ENCODE data around the gene SLC7A6OS. TPM values are rescaled to one million over a fixed set of nuclear protein-coding genes. Genes with fewer than 3 reads are reported as not detected.

SLC7A6OS gene
- total RNA-seq, 1 donor from 2014 or later: 42.0 TPM

GRCh38 chr16:68344252-68344651 is 33.5 kb upstream of the SLC7A6OS start:
- Mint-ChIP-seq H3K4me3 (no peak overlapping the region), H3K4me1 (no peaks in the 10 kb centered on the region), H3K27me3 (no peaks in the 10 kb centered on the region), H3K9me3 (no peaks in the 10 kb centered on the region), H3K36me3 (ENCODE audit: low read depth) (peaks cover 84% of the 10 kb centered on the region), H3K27ac (no peak overlapping the region)
- ChIA-PET CTCF (interaction anchor here (1.8 kb wide), 1 partner anchor 83 kb away, joined by 5 read pairs; no protein-coding TSS in a partner anchor), POLR2A (no interaction called here)
- DNase-seq: no peak
- no peak for ATAC-seq (ENCODE audit: low read depth)
- intact Hi-C loops (cut with micrococcal nuclease): no loop called here
- TF ChIP-seq CTCF (IDR thresholded peaks at IDR 0.05): no peak

GRCh38 chr16:68343137-68343536 is 32.4 kb upstream of the SLC7A6OS start:
- ATAC-seq (ENCODE audit: low read depth) (no peak), DNase-seq (no peak)
- ChIA-PET CTCF (no interaction called here), POLR2A (no interaction called here)
- TF ChIP-seq CTCF (IDR thresholded peaks at IDR 0.05): no peak
- intact Hi-C loops (cut with micrococcal nuclease): no loop called here
- Mint-ChIP-seq H3K36me3 (ENCODE audit: low read depth) (peaks cover 85% of the 10 kb centered on the region), H3K27me3 (no peaks in the 10 kb centered on the region), H3K4me1 (no peaks in the 10 kb centered on the region), H3K27ac (no peak overlapping the region), H3K4me3 (no peak overlapping the region), H3K9me3 (no peaks in the 10 kb centered on the region)

- H3K27ac Mint-ChIP-seq: no peak overlapping the region
- CTCF ChIA-PET: no interaction called here
- no peaks in the 10 kb centered on the region for H3K9me3 Mint-ChIP-seq
- POLR2A ChIA-PET: no interaction called here
- no peaks in the 10 kb centered on the region for H3K4me1 Mint-ChIP-seq
- H3K27me3 Mint-ChIP-seq: no peaks in the 10 kb centered on the region
- intact Hi-C loops (cut with micrococcal nuclease): no loop called here
- peaks cover 85% of the 10 kb centered on the region for H3K36me3 Mint-ChIP-seq (ENCODE audit: low read depth)
- DNase-seq: no peak
- no peak for TF ChIP-seq CTCF (IDR thresholded peaks at IDR 0.05)
- H3K4me3 Mint-ChIP-seq: no peak overlapping the region
- ATAC-seq (ENCODE audit: low read depth): no peak
Measured at GRCh38 chr16:68342620-68343019, 31.9 kb upstream of the SLC7A6OS start.

GRCh38 chr16:68339214-68339613 is 28.5 kb upstream of the SLC7A6OS start:
- intact Hi-C loops (cut with micrococcal nuclease): no loop called here
- H3K36me3 Mint-ChIP-seq (ENCODE audit: low read depth): peaks cover 76% of the 10 kb centered on the region
- H3K27me3 Mint-ChIP-seq: no peaks in the 10 kb centered on the region
- POLR2A ChIA-PET: no interaction called here
- DNase-seq (no peak), ATAC-seq (ENCODE audit: low read depth) (no peak)
- TF ChIP-seq CTCF (IDR thresholded peaks at IDR 0.05): no peak
- H3K9me3 Mint-ChIP-seq: no peaks in the 10 kb centered on the region
- H3K4me1 Mint-ChIP-seq: no peaks in the 10 kb centered on the region
- no peak overlapping the region for H3K27ac Mint-ChIP-seq
- CTCF ChIA-PET: interaction anchor here (1.3 kb wide), 1 partner anchor 77 kb away, joined by 4 read pairs; no protein-coding TSS in a partner anchor
- no peak overlapping the region for H3K4me3 Mint-ChIP-seq

- DNase-seq: no peak
- intact Hi-C loops (cut with micrococcal nuclease): no loop called here
- ChIA-PET POLR2A (no interaction called here), CTCF (interaction anchor here (1.5 kb wide), 1 partner anchor 74 kb away, joined by 4 read pairs; the partner anchor contains the start of gene SLC7A6)
- H3K27ac Mint-ChIP-seq: no peak overlapping the region
- H3K4me1 Mint-ChIP-seq: no peaks in the 10 kb centered on the region
- H3K4me3 Mint-ChIP-seq: no peak overlapping the region
- no peaks in the 10 kb centered on the region for H3K9me3 Mint-ChIP-seq
- ATAC-seq (ENCODE audit: low read depth): no peak
- no peaks in the 10 kb centered on the region for H3K27me3 Mint-ChIP-seq
- peaks cover 78% of the 10 kb centered on the region for H3K36me3 Mint-ChIP-seq (ENCODE audit: low read depth)
- TF ChIP-seq CTCF (IDR thresholded peaks at IDR 0.05): no peak
Measured at GRCh38 chr16:68338326-68339119, 27.8 kb upstream of the SLC7A6OS start.
